ENCODE measurements around the gene PALM.

PALM gene

GRCh38 chr19:679418-680286, 29.1 kb upstream of the PALM start:
- TF ChIP-seq CTCF (IDR thresholded peaks at IDR 0.05; ENCODE audit: low read length) (no peak), EZH2 (IDR thresholded peaks at IDR 0.05; ENCODE audit: borderline replicate concordance, low read length) (no peak)

GRCh38 chr19:680287-681028, 28.3 kb upstream of the PALM start:
- Histone ChIP-seq H3K4me3 (ENCODE audit: low read depth, low read length, poor library complexity, severe bottlenecking) (peak overlapping the region; percentile 88), H2AFZ (ENCODE audit: low read length) (no peak overlapping the region), H3K27me3 (ENCODE audit: insufficient read depth, low read length) (peaks cover 4% of the 10 kb centered on the region; the same call in 1 of the 2 replicates), H3K9me2 (ENCODE audit: low read depth, low read length) (no peaks in the 10 kb centered on the region), H4K20me1 (ENCODE audit: insufficient read depth, low read length) (no peaks in the 10 kb centered on the region), H3K79me2 (ENCODE audit: insufficient read depth, low read length) (no peaks in the 10 kb centered on the region), H3K36me3 (ENCODE audit: insufficient read depth, low read length) (no peaks in the 10 kb centered on the region), H3K9me3 (ENCODE audit: low read length) (no peaks in the 10 kb centered on the region), H3F3A (ENCODE audit: insufficient read depth, low read length) (no peaks in the 10 kb centered on the region), H3K4me1 (ENCODE audit: insufficient read depth, low read length, severe bottlenecking) (peaks cover 6% of the 10 kb centered on the region), H3K9ac (ENCODE audit: low read length) (peak overlapping the region; percentile 95), H3K27ac (ENCODE audit: low read depth, low read length, poor library complexity, severe bottlenecking) (peak overlapping the region; percentile 66), H3K4me2 (ENCODE audit: low read length) (peak overlapping the region; percentile 80)
- TF ChIP-seq CTCF (IDR thresholded peaks at IDR 0.05; ENCODE audit: low read length): peak; percentile 32
- no peak for TF ChIP-seq EZH2 (IDR thresholded peaks at IDR 0.05; ENCODE audit: borderline replicate concordance, low read length)

More at GRCh38 chr19:679418-680286, 29.1 kb upstream of the PALM start:
- Histone ChIP-seq H3K4me1 (ENCODE audit: insufficient read depth, low read length, severe bottlenecking) (peaks cover 6% of the 10 kb centered on the region), H4K20me1 (ENCODE audit: insufficient read depth, low read length) (no peaks in the 10 kb centered on the region), H3K27ac (ENCODE audit: low read depth, low read length, poor library complexity, severe bottlenecking) (no peak overlapping the region), H3K9me2 (ENCODE audit: low read depth, low read length) (no peaks in the 10 kb centered on the region), H3K36me3 (ENCODE audit: insufficient read depth, low read length) (no peaks in the 10 kb centered on the region), H3K79me2 (ENCODE audit: insufficient read depth, low read length) (no peaks in the 10 kb centered on the region), H3K9ac (ENCODE audit: low read length) (peak overlapping the region; percentile 95), H2AFZ (ENCODE audit: low read length) (no peak overlapping the region), H3K9me3 (ENCODE audit: low read length) (no peaks in the 10 kb centered on the region), H3K4me3 (ENCODE audit: low read depth, low read length, poor library complexity, severe bottlenecking) (peak overlapping the region; percentile 88), H3K4me2 (ENCODE audit: low read length) (peak overlapping the region; percentile 71), H3K27me3 (ENCODE audit: insufficient read depth, low read length) (peaks cover 4% of the 10 kb centered on the region; the same call in 1 of the 2 replicates), H3F3A (ENCODE audit: insufficient read depth, low read length) (no peaks in the 10 kb centered on the region)

GRCh38 chr19:681029-682019, 27.4 kb upstream of the PALM start:
- Histone ChIP-seq H3K4me1 (ENCODE audit: insufficient read depth, low read length, severe bottlenecking) (peaks cover 6% of the 10 kb centered on the region), H2AFZ (ENCODE audit: low read length) (no peak overlapping the region), H3K9me3 (ENCODE audit: low read length) (no peaks in the 10 kb centered on the region), H3K79me2 (ENCODE audit: insufficient read depth, low read length) (no peaks in the 10 kb centered on the region), H3K36me3 (ENCODE audit: insufficient read depth, low read length) (no peaks in the 10 kb centered on the region), H3K4me2 (ENCODE audit: low read length) (peak overlapping the region; percentile 80; the same call in 1 of the 2 replicates), H3K27me3 (ENCODE audit: insufficient read depth, low read length) (peaks cover 7% of the 10 kb centered on the region; the same call in 1 of the 2 replicates), H4K20me1 (ENCODE audit: insufficient read depth, low read length) (no peaks in the 10 kb centered on the region), H3F3A (ENCODE audit: insufficient read depth, low read length) (no peaks in the 10 kb centered on the region), H3K9me2 (ENCODE audit: low read depth, low read length) (no peaks in the 10 kb centered on the region), H3K27ac (ENCODE audit: low read depth, low read length, poor library complexity, severe bottlenecking) (peak overlapping the region; percentile 66), H3K4me3 (ENCODE audit: low read depth, low read length, poor library complexity, severe bottlenecking) (peak overlapping the region; percentile 58), H3K9ac (ENCODE audit: low read length) (no peak overlapping the region)
- no peak for TF ChIP-seq CTCF (IDR thresholded peaks at IDR 0.05; ENCODE audit: low read length)
- no peak for TF ChIP-seq EZH2 (IDR thresholded peaks at IDR 0.05; ENCODE audit: borderline replicate concordance, low read length)

Data from OCI-LY1 (cell line).